GM23338 (cell line): ENCODE measurements around the gene INTS6L. TPM values are rescaled to one million over a fixed set of nuclear protein-coding genes. Genes with fewer than 3 reads are reported as not detected.

ENCODE experiments used
- ATAC-seq: fragments of 200-7000 bp; cut with Tn5 transposase; 3 replicates; pipeline ENCODE4 v1.9.1; 2020
- DNase-seq: peaks from one replicate; pipeline ENCODE4 v3.0.0-alpha.2; 2015; ENCODE audit warnings: low spot score
- H2AFZ ChIP-seq: fragments of 200-600 bp; sonication (generic); 2 replicates; pipeline ENCODE4 v1.8.0; 2016; ENCODE audit warnings: antibody characterized with exemption, mild to moderate bottlenecking, moderate library complexity
- H3F3A ChIP-seq: fragments of 200-600 bp; sonication (generic); replicated peaks from 2 replicates; pipeline ENCODE4 v1.8.0; 2017; ENCODE audit warnings: antibody characterized with exemption, mixed run types, low read depth
- H3K27ac ChIP-seq: fragments of 200-600 bp; sonication (generic); 2 replicates; pipeline ENCODE4 v1.6.1; 2016; ENCODE audit warnings: low read depth
- H3K27me3 ChIP-seq: fragments of 200-600 bp; sonication (generic); 2 replicates; pipeline ENCODE4 v1.8.0; 2016; ENCODE audit warnings: mild to moderate bottlenecking, mixed run types, moderate library complexity; ENCODE audit not compliant: insufficient read depth
- H3K36me3 ChIP-seq: fragments of 200-600 bp; sonication (generic); 2 replicates; pipeline ENCODE4 v1.8.0; 2016; ENCODE audit warnings: mild to moderate bottlenecking; ENCODE audit not compliant: insufficient read depth
- H3K4me1 ChIP-seq: fragments of 200-600 bp; sonication (generic); 2 replicates; pipeline ENCODE4 v1.8.0; 2016; ENCODE audit warnings: mild to moderate bottlenecking, moderate library complexity; ENCODE audit not compliant: insufficient read depth
- H3K4me2 ChIP-seq: fragments of 200-600 bp; sonication (generic); 2 replicates; pipeline ENCODE4 v1.7.1; 2017; ENCODE audit warnings: mixed run types
- H3K4me3 ChIP-seq: fragments of 200-600 bp; sonication (generic); 2 replicates; pipeline ENCODE4 v1.6.1; 2016; ENCODE audit warnings: mixed run types
- H3K79me2 ChIP-seq: fragments of 200-600 bp; sonication (generic); replicated peaks from 2 replicates; pipeline ENCODE4 v1.8.0; 2017; ENCODE audit warnings: mild to moderate bottlenecking; ENCODE audit not compliant: insufficient read depth
- H3K9me2 ChIP-seq: fragments of 200-600 bp; sonication (generic); 2 replicates; pipeline ENCODE4 v1.8.0; 2017; ENCODE audit not compliant: insufficient read depth
- H4K20me1 ChIP-seq: fragments of 200-600 bp; sonication (generic); replicated peaks from 2 replicates; pipeline ENCODE4 v1.8.0; 2017; ENCODE audit warnings: mild to moderate bottlenecking; ENCODE audit not compliant: insufficient read depth
- H3K27ac Mint-ChIP-seq: 2 replicates; pipeline ENCODE4 v1.8.0; 2020; ENCODE audit warnings: inconsistent platforms, mild to moderate bottlenecking, moderate library complexity, mixed read lengths
- H3K27me3 Mint-ChIP-seq: 3 replicates; pipeline ENCODE4 v1.8.0; 2022; ENCODE audit warnings: low read depth, mild to moderate bottlenecking, moderate library complexity, mixed read lengths, inconsistent platforms; ENCODE audit not compliant: insufficient read depth, poor library complexity
- H3K36me3 Mint-ChIP-seq: 3 replicates; pipeline ENCODE4 v1.8.0; 2021; ENCODE audit warnings: low read depth, mild to moderate bottlenecking, inconsistent platforms, moderate library complexity, mixed read lengths
- H3K4me1 Mint-ChIP-seq: 3 replicates; pipeline ENCODE4 v1.8.0; 2020; ENCODE audit warnings: mild to moderate bottlenecking, inconsistent platforms, mixed read lengths
- H3K4me3 Mint-ChIP-seq: 3 replicates; pipeline ENCODE4 v1.8.0; 2021; ENCODE audit warnings: moderate library complexity, mild to moderate bottlenecking, inconsistent platforms, mixed read lengths
- H3K9me3 Mint-ChIP-seq: 3 replicates; pipeline ENCODE4 v1.8.0; 2020; ENCODE audit warnings: moderate library complexity, mild to moderate bottlenecking, inconsistent platforms, mixed read lengths
- CREB1 ChIP-seq: fragments of 250-450 bp; sonication (Bioruptor Pico); IDR thresholded peaks from 2 replicates; pipeline ENCODE4 v1.5.0; 2020; ENCODE audit warnings: low read depth, mild to moderate bottlenecking, moderate library complexity
- EZH2phosphoT487 ChIP-seq: fragments of 200-600 bp; sonication (generic); IDR thresholded peaks from one replicate; pipeline ENCODE4 v1.8.1; 2018; ENCODE audit warnings: antibody characterized with exemption; ENCODE audit not compliant: unreplicated experiment
- NANOG ChIP-seq: IDR thresholded peaks from 2 replicates; pipeline ENCODE4 v1.6.1; 2016; ENCODE audit warnings: antibody characterized with exemption, borderline replicate concordance
- POLR2AphosphoS5 ChIP-seq: IDR thresholded peaks from 2 replicates; pipeline ENCODE4 v1.6.1; 2016; ENCODE audit warnings: antibody characterized with exemption, low read depth
- STAT1 ChIP-seq: IDR thresholded peaks from one replicate; pipeline ENCODE4 v1.6.1; 2016; ENCODE audit warnings: antibody characterized with exemption; ENCODE audit not compliant: unreplicated experiment
- ZNF114 ChIP-seq: fragments of 250-450 bp; sonication (Bioruptor Pico); IDR thresholded peaks from 2 replicates; pipeline ENCODE4 v1.5.0; 2020; ENCODE audit warnings: mild to moderate bottlenecking, moderate library complexity
- ZNF331 ChIP-seq: fragments of 250-450 bp; sonication (Bioruptor Pico); IDR thresholded peaks from 2 replicates; pipeline ENCODE4 v1.5.0; 2020; ENCODE audit warnings: low read depth, mild to moderate bottlenecking, moderate library complexity
- polyA plus RNA-seq: library from polyadenylated mRNA; unstranded; fragments of >200 nt; fragmentation: Nextera tagmentation; extraction: Ambion mirVana; gene quantifications from 2 replicates; pipeline ENCODE4 v1.2.1, GENCODE V29; 2016
- total RNA-seq: library from RNA; depleted of rRNA; stranded (reverse); fragments of >200 nt; shearing (Covaris generic); gene quantifications from 2 replicates; pipeline ENCODE4 v1.2.3, GENCODE V29; 2014
- TF ChIP-seq, protein P1 (sequence below): fragments of 250-450 bp; sonication (Bioruptor Pico); IDR thresholded peaks from 2 replicates; pipeline ENCODE4 v1.5.0; 2020; ENCODE audit warnings: mild to moderate bottlenecking, moderate library complexity
- TF ChIP-seq, protein P2 (sequence below): IDR thresholded peaks from one replicate; pipeline ENCODE4 v1.6.1; 2018; ENCODE audit warnings: antibody characterized with exemption; ENCODE audit not compliant: unreplicated experiment
- TF ChIP-seq, protein P3 (sequence below): IDR thresholded peaks from 2 replicates; pipeline ENCODE4 v1.6.1; 2016; ENCODE audit warnings: antibody characterized with exemption

The INTS6L gene
- total and polyA plus RNA-seq, 2 experiments from 2014 or later, result 4.5 to 6.4 TPM

DNA sequence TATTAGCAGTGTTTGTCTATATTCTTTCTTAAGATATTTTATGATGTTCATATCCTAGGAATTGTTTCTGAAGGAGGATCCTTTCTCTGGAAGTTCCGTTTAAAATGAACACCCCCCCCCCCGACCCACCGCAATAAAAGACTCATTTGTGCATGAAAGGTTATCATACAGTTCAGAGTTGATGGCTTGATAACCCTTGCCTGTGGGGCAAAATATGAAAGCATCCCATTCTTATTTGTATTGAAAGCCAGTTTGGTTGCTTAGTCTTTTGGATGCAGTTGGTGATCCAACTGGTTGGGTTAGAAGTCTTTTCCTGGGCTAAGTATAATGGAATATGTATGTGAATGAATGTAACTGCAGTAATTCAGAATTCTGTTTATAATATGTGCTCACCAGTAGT, 8.3 kb downstream of the INTS6L start (continued):
- TF ChIP-seq, protein P1, sequence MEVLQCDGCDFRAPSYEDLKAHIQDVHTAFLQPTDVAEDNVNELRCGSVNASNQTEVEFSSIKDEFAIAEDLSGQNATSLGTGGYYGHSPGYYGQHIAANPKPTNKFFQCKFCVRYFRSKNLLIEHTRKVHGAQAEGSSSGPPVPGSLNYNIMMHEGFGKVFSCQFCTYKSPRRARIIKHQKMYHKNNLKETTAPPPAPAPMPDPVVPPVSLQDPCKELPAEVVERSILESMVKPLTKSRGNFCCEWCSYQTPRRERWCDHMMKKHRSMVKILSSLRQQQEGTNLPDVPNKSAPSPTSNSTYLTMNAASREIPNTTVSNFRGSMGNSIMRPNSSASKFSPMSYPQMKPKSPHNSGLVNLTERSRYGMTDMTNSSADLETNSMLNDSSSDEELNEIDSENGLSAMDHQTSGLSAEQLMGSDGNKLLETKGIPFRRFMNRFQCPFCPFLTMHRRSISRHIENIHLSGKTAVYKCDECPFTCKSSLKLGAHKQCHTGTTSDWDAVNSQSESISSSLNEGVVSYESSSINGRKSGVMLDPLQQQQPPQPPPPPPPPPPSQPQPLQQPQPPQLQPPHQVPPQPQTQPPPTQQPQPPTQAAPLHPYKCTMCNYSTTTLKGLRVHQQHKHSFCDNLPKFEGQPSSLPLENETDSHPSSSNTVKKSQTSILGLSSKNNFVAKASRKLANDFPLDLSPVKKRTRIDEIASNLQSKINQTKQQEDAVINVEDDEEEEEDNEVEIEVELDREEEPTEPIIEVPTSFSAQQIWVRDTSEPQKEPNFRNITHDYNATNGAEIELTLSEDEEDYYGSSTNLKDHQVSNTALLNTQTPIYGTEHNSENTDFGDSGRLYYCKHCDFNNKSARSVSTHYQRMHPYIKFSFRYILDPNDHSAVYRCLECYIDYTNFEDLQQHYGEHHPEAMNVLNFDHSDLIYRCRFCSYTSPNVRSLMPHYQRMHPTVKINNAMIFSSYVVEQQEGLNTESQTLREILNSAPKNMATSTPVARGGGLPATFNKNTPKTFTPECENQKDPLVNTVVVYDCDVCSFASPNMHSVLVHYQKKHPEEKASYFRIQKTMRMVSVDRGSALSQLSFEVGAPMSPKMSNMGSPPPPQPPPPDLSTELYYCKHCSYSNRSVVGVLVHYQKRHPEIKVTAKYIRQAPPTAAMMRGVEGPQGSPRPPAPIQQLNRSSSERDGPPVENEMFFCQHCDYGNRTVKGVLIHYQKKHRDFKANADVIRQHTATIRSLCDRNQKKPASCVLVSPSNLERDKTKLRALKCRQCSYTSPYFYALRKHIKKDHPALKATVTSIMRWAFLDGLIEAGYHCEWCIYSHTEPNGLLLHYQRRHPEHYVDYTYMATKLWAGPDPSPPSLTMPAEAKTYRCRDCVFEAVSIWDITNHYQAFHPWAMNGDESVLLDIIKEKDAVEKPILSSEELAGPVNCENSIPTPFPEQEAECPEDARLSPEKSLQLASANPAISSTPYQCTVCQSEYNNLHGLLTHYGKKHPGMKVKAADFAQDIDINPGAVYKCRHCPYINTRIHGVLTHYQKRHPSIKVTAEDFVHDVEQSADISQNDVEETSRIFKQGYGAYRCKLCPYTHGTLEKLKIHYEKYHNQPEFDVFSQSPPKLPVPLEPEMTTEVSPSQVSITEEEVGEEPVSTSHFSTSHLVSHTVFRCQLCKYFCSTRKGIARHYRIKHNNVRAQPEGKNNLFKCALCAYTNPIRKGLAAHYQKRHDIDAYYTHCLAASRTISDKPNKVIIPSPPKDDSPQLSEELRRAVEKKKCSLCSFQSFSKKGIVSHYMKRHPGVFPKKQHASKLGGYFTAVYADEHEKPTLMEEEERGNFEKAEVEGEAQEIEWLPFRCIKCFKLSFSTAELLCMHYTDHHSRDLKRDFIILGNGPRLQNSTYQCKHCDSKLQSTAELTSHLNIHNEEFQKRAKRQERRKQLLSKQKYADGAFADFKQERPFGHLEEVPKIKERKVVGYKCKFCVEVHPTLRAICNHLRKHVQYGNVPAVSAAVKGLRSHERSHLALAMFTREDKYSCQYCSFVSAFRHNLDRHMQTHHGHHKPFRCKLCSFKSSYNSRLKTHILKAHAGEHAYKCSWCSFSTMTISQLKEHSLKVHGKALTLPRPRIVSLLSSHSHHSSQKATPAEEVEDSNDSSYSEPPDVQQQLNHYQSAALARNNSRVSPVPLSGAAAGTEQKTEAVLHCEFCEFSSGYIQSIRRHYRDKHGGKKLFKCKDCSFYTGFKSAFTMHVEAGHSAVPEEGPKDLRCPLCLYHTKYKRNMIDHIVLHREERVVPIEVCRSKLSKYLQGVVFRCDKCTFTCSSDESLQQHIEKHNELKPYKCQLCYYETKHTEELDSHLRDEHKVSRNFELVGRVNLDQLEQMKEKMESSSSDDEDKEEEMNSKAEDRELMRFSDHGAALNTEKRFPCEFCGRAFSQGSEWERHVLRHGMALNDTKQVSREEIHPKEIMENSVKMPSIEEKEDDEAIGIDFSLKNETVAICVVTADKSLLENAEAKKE (CRISPR knock-in tag), result no peak
- no peak for TF ChIP-seq EZH2phosphoT487

DNA sequence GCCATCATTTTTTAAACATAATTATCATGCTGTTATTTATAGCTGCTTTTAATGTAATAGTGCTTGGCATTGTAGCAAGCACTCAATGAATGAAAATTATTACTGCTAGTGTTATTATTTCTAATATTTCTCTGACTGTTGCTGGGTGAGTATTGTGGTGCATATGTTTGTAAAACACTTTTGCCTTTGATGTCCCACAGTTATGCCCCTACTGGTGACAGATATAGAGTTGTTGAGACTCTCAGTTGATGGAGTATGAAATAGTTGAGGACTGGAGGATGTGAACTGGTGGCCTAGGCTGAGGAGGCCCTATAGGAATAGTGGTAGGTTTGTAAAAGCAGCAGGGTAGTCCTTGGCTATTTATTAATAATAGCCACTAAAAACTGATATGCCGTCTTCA, 9.6 kb downstream of the INTS6L start:
- Histone ChIP-seq H3K9me2 (no peaks in the 10 kb centered on the region), H3K4me3 (no peak overlapping the region), H3K36me3 (no peaks in the 10 kb centered on the region), H3K27ac (no peak overlapping the region), H3K79me2 (no peaks in the 10 kb centered on the region), H4K20me1 (no peaks in the 10 kb centered on the region), H3K27me3 (no peaks in the 10 kb centered on the region), H2AFZ (no peak overlapping the region), H3F3A (no peaks in the 10 kb centered on the region), H3K4me1 (peaks cover 9% of the 10 kb centered on the region; the same call in 1 of the 2 replicates), H3K4me2 (no peak overlapping the region)
- DNase-seq (no peak), ATAC-seq (no peak)
- Mint-ChIP-seq H3K4me1 (peaks cover 14% of the 10 kb centered on the region; the same call in 2 of the 3 replicates), H3K27me3 (no peaks in the 10 kb centered on the region), H3K36me3 (no peaks in the 10 kb centered on the region), H3K27ac (no peak overlapping the region), H3K9me3 (no peaks in the 10 kb centered on the region), H3K4me3 (no peak overlapping the region)
- TF ChIP-seq ZNF114 (CRISPR knock-in tag), result no peak
- TF ChIP-seq NANOG, result no peak
- no peak for TF ChIP-seq CREB1
- TF ChIP-seq, protein P2, sequence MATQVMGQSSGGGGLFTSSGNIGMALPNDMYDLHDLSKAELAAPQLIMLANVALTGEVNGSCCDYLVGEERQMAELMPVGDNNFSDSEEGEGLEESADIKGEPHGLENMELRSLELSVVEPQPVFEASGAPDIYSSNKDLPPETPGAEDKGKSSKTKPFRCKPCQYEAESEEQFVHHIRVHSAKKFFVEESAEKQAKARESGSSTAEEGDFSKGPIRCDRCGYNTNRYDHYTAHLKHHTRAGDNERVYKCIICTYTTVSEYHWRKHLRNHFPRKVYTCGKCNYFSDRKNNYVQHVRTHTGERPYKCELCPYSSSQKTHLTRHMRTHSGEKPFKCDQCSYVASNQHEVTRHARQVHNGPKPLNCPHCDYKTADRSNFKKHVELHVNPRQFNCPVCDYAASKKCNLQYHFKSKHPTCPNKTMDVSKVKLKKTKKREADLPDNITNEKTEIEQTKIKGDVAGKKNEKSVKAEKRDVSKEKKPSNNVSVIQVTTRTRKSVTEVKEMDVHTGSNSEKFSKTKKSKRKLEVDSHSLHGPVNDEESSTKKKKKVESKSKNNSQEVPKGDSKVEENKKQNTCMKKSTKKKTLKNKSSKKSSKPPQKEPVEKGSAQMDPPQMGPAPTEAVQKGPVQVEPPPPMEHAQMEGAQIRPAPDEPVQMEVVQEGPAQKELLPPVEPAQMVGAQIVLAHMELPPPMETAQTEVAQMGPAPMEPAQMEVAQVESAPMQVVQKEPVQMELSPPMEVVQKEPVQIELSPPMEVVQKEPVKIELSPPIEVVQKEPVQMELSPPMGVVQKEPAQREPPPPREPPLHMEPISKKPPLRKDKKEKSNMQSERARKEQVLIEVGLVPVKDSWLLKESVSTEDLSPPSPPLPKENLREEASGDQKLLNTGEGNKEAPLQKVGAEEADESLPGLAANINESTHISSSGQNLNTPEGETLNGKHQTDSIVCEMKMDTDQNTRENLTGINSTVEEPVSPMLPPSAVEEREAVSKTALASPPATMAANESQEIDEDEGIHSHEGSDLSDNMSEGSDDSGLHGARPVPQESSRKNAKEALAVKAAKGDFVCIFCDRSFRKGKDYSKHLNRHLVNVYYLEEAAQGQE, result no peak
- no peak for TF ChIP-seq POLR2AphosphoS5
- TF ChIP-seq STAT1, result no peak
- no peak for TF ChIP-seq ZNF331
- TF ChIP-seq, protein P3, sequence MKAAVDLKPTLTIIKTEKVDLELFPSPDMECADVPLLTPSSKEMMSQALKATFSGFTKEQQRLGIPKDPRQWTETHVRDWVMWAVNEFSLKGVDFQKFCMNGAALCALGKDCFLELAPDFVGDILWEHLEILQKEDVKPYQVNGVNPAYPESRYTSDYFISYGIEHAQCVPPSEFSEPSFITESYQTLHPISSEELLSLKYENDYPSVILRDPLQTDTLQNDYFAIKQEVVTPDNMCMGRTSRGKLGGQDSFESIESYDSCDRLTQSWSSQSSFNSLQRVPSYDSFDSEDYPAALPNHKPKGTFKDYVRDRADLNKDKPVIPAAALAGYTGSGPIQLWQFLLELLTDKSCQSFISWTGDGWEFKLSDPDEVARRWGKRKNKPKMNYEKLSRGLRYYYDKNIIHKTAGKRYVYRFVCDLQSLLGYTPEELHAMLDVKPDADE, result no peak
- TF ChIP-seq EZH2phosphoT487, result no peak
